HL-60 (cell line): ENCODE data around the gene NLGN1.

ENCODE experiments used
- CTCF ChIP-seq: IDR thresholded peaks from one replicate; pipeline ENCODE4 v1.5.1; 2011; ENCODE audit warnings: low read length, control low read depth, inconsistent platforms; ENCODE audit not compliant: insufficient read depth
- GABPA ChIP-seq: IDR thresholded peaks from 2 replicates; pipeline ENCODE4 v1.6.1; 2012; ENCODE audit warnings: low read depth
- POLR2AphosphoS5 ChIP-seq: IDR thresholded peaks from 2 replicates; pipeline ENCODE4 v1.6.1; 2012; ENCODE audit warnings: low read depth
- REST ChIP-seq: IDR thresholded peaks from 2 replicates; pipeline ENCODE4 v1.6.1; 2012; ENCODE audit warnings: low read depth; ENCODE audit not compliant: insufficient replicate concordance
- SPI1 ChIP-seq: IDR thresholded peaks from 2 replicates; pipeline ENCODE4 v1.6.1; 2012; ENCODE audit warnings: low read depth, mild to moderate bottlenecking, borderline replicate concordance

- TF ChIP-seq CTCF (no peak), POLR2AphosphoS5 (no peak), REST (no peak), SPI1 (no peak), GABPA (no peak)
Observed at GRCh38 chr3:173977747-173978146, 580.2 kb downstream of the NLGN1 start.
